GM19455 (cell line): ENCODE measurements around the gene COPG1.
"Not testable (repeated sequence)": the region's sequence is repeated elsewhere in the genome, so short reads cannot be mapped to it uniquely, and the experiment has no call there.

ENCODE experiments used
- ATAC-seq: cut with Tn5 transposase; IDR thresholded peaks from one replicate; pipeline ENCODE4 v1.9.1; 2021; ENCODE audit not compliant: unreplicated experiment

The COPG1 gene, protein sequence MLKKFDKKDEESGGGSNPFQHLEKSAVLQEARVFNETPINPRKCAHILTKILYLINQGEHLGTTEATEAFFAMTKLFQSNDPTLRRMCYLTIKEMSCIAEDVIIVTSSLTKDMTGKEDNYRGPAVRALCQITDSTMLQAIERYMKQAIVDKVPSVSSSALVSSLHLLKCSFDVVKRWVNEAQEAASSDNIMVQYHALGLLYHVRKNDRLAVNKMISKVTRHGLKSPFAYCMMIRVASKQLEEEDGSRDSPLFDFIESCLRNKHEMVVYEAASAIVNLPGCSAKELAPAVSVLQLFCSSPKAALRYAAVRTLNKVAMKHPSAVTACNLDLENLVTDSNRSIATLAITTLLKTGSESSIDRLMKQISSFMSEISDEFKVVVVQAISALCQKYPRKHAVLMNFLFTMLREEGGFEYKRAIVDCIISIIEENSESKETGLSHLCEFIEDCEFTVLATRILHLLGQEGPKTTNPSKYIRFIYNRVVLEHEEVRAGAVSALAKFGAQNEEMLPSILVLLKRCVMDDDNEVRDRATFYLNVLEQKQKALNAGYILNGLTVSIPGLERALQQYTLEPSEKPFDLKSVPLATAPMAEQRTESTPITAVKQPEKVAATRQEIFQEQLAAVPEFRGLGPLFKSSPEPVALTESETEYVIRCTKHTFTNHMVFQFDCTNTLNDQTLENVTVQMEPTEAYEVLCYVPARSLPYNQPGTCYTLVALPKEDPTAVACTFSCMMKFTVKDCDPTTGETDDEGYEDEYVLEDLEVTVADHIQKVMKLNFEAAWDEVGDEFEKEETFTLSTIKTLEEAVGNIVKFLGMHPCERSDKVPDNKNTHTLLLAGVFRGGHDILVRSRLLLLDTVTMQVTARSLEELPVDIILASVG

DNA sequence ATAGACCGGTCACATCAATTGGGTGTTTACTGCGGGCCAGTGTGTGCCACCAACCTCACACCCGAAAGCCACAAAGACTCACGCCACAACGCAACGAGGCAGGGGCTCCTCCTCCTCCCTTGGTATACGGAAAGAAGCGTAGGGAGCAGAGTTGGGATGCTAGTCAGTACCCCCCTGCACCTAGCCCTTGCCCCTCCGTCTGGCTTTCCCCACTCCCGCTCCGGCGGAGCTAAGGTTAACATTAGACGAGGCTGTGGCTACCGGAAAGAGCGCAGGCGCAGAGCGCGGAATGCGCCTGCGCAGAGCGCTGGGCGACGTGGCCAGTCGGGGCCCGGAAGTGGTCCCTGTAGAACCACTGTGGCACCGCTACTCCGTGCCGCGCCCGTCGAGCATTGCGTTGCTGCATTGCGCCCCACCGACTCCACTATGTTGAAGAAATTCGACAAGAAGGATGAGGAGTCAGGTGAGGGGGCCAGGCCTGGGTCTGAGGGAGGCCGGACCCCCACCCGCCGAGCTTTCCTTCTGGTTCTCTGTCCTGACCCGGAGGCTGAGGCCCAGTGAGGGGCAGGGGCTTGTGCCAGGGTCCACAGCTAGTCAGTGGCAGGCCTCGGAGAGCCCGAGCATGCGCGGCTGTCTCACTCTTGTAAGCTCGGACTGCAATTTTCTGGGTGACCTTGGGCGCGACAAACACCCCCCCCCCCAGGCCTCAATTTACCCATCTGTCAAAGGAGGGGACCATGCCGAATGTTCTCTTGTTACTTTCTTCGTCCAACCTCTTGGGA lies at the start of gene COPG1:
COPG1 (plus strand) TSS at position 323 of the 782 bp plus-strand sequence; CDS start at position 427, 104 bp downstream.
- peak; percentile 81 for ATAC-seq

DNA sequence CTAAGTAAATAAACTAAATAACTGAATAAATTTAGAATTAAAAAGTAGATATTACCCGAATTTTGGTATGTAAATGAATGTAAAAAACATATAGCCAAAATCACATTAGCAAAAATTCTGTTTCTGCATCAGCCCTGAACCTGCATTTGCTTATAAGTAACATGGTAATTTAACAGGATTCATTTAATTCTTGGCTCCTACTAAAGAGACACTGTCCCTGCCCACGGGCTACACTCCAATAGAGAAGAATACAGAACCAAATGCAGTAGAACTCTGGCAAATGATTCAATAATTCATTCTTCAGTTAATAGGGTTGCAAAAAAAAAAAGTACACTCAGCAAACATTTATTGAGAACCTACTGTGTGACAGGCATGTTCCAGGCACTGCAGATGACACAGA lies 44.9 kb upstream of the COPG1 start:
- no peak for ATAC-seq

DNA sequence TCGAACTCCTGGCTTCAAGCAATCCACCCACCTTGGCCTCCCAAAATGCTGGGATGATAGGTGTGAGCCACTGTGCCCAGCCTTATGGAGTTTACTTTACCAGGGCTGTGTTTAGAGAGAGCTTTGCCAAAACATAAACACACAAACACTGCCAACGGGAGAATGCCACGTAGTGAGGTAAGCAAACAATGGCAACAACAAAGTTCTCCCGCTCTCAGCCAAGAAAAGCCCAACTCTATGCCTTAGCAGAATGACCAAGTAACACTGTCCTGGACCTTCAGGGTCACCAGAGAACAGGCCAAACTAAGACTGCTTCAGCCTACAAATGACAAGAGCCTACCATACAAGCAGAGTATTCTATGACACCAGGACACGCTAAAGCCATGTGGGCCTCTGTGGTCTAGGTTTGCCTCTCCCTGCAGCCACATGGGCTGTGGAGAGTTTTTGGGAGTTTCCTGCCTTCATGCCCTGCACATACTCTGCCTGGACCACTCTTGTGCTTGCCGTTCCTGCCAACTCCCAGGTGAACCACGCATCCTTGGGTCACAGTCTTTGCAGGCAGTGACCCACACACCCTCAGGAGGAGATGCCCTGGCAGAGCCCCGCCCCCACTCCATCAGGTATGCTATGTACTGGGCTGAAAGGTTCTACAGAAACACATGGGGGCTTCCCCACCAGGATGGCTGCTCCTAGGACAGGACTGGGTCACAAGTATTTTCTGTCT lies 44.1 kb upstream of the COPG1 start:
- ATAC-seq, result no peak

DNA sequence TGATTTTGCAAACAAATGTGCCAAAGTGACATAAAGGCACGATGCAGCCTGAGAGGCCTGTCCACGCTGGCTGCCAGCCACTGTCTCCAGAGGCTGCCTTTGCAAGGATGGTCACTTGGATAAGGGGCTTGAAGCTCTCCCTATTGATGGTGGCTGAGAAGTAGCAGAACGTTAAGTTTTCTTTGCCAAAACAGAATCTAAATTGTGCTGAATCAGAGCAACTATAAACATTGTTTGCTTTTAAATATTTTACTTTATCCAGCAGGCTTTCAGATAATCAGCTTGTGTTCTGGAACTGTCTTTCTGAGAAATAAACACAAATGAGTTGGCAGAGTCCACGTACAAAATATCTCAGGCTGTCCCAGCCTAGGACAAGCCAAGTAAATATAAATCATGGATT lies 41.9 kb upstream of the COPG1 start:
- no peak for ATAC-seq

DNA sequence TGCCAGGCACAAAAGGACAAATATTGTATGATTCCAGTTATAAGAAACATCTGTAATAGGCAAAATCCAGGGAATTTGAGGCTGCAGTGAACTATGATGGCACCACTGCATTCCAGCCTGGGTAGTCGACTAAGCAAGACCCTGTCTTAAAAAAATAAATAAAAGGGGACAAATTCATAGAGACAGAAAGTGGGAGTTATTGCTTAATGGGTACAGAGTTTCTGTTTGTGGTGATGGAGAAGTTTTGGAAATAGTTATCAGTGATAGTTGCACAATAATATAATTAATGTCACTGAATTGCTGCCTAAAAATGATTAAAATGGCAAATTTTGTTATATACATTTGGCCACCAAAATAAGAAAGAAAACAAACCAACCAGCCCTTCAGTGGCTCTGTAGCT lies 38.1 kb upstream of the COPG1 start:
- ATAC-seq, result no peak

DNA sequence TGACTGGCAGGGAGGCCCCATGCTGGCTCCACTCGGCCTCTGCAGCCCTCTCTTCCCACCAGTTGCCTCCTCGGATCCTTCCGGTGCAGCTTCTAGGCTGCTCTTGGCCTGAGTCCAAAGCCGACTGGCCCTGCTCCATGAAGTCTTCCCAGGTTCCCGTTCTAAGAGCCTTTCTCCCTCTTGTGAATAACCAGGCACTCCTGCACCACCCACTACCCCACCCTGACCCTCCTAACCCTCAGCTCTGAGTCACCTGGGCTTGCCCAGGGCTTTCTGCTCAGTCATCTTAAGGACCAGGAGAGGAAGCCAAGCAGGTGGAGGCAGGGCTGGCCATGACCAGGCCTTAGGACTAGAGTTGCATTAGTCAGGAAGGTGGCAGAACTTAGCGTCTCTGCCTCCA lies 37.6 kb upstream of the COPG1 start:
- no peak for ATAC-seq

DNA sequence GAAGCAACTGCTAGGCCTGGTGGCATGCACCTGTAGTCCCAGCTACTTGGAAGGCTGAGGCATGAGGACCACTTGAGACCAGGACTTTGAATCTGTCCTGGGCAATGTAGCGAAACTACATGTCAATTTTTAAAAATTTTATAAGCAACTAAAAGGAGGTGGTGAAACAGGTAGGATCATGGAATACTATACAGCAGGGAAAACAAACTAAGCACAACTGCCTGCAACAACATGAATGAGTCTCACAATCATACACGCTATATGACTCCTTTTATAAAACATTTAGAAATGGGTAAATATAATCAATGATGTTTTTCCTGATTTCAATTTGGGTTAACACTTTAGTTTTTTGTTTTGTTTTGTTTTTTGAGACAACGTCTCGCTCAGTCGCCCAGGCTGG lies 36.2 kb upstream of the COPG1 start:
- ATAC-seq, result no peak

DNA sequence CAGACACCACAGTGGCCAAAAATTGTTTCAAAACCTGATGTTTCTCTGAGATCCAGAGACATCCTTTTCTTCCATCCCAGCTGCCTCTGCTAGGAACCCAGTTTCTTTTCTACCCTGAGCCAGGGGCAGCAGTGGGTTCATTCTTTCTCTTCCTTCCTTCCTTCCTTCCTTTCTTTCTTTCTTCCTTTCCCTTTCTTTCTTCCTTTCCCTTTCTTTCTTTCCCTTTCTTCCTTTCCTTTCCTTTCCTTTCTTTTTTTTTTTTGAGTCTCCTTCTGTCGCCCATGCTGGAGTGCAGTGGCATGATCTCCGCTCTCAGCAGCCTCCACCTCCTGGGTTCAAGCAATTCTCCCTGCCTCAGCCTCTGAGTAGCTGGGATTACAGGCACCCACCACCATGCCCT lies 30.7 kb upstream of the COPG1 start:
- ATAC-seq, result no peak

DNA sequence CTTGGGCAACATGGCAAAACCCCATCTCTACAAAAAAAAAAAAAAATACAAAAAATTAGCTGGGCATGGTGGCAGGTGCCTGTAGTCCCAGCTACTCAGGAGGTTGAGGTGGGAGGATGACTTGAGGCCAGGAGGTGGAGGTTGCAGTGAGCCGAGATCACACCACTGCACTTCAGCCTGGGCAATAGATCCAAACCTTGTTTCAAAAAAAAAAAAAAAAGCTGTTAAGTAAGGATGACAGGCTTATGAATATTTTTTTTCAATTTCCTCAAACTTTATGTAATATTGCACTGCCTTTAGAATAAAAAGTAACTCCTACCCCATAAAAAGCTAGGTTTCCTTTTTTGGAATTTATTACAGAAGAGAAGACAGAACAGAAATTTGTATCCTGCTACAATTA lies 25.0 kb upstream of the COPG1 start:
- ATAC-seq, result not testable (repeated sequence)

DNA sequence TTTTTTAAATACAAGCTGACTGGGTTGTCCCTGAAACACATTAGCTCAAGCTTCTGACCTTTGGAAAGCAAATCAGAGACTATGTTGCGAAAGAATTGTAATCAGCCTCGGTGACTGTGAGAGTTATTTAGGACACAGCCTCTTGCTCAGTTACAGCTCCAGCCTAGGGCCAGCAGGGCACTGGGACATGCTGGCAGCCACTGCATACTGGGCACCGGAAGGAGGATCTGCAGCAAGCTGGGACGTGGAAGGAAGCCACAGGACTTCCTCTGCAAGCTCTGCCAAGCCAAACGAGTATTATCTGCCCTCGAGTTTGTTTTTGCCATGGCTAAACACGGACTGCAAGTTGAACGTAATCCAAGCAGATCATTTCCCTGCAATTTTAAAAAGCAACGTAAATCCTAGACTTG lies 24.4 kb upstream of the COPG1 start:
- no peak for ATAC-seq

DNA sequence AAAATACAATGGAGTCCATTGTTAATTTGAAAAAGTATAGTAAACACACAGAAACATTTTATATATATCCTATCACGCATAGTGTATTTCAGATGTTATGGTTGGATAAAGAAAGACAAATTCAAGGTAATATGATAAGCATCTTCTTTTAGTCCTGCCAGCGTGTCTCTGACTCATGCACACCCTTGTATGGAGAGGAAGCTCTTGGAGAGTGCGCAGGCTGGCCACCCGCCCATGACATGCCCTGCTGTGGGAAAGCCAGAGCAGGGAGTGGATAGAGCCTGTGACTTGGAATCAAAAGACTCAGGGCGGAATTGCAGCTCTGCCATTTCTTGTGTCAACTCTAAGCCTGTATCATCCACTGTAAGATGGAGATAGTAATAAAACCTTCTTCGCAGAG lies 23.0 kb upstream of the COPG1 start:
- no peak for ATAC-seq

DNA sequence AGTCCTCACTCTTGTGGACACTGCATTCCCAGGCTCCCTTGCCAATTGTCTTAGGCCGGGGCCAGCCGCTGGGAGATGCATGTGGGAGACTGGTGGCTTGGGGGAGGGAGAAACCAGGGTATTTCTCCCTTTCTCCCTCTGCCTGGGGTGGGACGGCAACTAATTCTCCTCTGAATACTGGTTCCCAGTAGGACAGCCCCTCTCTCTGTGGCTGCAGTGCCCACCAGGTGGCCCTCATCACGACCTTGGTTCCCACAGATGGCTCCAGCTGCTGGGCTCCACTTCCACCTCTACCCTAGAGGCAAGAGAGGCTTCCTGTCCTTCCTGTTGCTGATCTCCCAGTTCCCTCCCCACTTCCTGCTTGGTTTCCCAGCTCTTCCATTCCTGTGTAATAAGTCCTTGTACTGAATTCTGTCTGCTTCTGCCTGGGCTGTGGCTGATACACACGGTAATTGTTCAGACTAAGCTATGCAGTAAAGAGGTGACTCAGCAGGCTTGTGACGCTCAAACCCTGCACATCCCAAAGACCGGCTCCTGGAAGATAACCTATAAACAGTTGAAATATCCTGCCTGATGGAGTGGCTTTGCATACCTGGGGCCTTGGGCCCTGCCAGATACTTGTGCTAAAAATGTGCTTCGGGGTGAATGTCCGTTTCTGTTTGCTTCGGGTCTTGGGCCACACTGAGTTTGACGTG lies 20.4 kb upstream of the COPG1 start:
- no peak for ATAC-seq

DNA sequence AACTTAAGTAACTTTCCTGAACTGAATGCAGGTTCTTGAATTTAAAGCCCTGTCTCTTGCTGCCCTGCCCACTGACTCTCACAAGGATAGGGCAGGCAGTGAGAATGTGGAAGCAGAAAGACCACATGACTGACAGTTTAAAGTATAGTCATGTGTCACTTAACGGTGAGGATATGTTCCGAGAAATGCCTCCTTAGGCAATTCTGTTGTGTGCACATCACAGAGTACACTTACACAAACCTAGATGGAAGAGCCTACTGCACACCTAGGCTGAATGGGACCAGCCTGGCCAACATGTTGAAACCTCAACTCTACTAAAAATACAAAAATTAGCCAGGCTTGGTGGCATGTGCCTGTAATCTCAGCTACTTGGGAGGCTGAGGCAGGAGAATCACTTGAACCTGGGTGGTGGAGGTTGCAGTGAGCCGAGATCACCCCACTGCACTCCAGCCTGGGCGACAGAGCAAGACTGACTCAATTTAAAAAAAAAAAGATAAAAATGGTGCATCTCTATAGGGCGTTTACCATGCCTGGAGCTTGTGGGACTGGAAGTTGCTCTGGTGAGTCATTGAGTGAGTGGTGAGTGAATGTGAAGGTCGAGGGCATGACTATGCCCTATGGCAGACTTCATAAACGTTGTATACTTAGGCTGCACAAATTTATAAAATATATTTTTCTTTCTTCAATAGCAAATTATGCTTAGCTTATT lies 18.9 kb upstream of the COPG1 start:
- ATAC-seq, result no peak

DNA sequence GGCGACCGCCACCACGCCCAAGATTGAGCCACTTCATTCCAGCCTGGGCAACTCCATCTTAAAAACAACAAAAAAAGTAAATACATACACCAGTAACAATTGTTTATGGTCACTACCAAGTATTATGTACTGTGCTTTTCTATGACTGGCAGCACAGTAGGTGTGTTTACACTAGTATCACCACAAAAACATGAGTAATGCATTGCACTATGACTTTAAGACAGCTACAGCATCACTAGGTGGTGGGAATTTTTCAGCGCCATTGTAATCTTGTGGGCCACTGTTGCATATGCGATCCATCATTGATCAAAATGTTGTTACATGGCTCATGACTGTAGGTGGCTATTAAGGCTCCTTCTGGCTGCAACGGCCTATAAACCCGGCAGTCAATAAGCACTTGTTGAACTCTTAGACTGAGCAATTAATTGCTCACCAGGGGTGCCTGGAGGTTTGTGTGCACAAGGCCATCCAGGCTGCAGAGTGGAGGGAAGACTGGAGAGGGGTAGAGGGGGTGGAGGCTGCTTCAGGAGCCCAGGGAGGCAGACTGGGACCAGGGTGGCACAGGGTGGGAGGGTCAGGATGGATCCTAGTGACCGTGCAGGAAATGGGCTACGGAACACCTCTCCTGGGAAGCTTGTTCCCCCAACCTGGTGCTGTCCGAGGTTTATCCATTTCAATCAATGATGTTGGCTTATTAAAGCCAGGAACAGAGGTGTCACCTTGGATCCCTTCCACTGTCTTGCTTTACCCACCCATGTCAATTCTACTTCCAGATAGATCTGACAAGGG lies 17.9 kb upstream of the COPG1 start:
- ATAC-seq, result no peak

DNA sequence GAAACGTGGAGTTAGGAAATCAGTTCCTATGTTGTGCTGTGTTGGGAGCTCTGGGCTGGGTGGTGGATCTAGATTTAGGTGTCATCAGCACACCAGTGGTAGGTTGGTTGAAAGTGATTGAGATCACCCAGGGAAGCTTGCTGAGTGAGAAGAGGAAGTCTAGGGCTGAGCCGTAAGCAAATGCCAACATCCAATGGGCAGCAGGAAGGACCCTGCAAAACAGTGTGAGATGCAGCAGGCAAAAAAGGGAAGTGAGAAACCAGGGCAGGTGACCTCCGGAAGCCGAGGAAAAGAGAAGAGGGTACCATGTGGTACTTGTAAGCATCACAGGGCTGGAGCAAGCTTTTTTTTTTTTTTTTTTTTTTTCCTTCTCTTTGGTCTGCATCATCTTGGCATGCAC lies 15.9 kb upstream of the COPG1 start:
- ATAC-seq, result peak; percentile 89

DNA sequence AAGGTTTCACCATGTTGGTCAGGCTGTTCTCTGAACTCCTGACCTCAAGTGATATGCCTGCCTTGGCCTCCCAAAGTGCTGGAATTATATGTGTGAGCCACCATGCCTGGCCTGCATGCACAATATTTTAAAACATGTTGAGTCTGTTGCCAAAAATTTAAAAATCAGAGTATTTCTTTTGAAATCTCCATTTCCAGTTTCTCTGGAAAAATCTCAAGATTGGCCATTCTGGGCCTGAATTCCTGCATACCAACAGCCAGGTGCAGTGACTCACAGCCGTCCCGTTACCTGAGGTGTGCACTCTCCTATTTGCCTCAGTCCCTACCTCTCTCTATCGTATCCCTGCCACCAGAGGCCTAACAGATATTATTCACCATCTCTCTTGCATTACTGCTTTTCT lies 15.0 kb upstream of the COPG1 start:
- ATAC-seq, result no peak

DNA sequence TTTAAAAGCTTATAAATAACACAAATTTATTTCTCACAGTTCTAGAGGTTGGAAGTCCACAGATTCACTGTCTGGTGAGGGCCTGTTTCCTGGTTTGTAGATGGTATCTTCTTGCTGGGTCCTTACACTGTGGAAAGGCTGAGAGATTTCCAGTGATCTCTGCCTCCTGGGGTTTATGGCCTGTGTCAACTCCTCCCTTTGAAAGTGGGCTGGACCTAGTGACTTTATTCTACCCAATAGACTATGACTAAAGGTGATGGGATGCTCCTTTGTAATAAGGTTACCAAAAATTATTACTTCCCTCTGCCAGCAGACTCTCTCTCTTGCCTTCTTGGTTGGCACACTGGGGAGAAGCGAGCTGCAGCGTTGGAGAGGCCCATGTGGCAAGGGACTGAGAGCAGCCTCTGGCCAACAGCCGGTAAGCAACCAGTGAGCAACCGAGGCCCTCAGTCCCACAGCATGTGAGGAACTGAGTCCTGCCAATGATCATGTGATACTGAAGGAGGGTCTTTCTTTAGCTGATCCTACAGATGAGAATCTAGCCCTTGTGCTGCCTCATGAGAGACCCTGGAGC lies 14.0 kb upstream of the COPG1 start:
- ATAC-seq, result no peak

DNA sequence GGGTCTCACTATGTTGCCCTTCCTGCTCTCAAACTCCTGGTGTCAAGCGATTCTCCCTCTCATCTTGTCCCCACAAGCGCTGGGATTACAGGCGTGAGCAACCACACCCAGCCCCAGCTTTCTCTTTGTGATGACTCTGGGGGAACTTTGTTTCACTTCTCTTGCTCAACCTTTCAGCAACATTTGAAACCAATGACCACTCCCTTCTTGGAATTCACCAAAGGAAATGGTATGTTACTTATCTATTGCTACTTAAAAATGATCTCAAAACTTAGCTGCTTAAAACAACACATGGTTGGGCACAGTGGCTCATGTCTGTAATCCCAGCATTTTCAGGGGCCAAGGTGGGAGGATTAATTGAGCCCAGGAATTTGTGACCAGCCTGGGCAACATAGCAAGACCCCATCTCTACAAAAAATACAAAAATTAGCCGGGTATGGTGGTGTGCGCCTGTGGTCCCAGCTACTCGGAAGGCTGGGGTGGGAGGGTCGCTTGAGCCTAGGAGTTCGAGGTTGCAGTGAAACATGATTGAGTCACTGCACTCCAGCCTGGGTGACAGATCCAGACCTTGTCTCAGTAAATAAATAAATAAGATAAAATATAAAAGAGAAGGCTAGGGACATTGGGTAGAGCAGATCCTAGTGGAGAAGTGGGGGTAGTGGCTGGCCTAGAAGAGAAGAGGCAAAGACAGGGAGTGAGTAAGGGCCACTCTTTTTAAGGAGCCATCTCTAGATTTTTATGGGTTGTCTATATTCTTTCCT lies 10.3 kb upstream of the COPG1 start:
- no peak for ATAC-seq
